Right ventricle myocardium superior (tissue), 1 donor: ENCODE results near the gene CDK6. TPM values are rescaled to one million over a fixed set of nuclear protein-coding genes. Genes with fewer than 3 reads are reported as not detected.
A peak's percentile ranks its signal among the peaks of the same experiment; 100 is the strongest.

Source experiments
- ATAC-seq: fragments of 200-7000 bp; cut with Tn5 transposase; one replicate; pipeline ENCODE4 v1.9.1; 2020; ENCODE audit warnings: mild to moderate bottlenecking; ENCODE audit not compliant: poor library complexity
- DNase-seq: peaks from one replicate; pipeline ENCODE4 v3.0.0-alpha.2; 2020
- intact Hi-C: fragments of 100-400 bp; cut with DNase I; formaldehyde crosslinking; loops from one replicate; pipeline ENCODE4 v1.11.2; 2022
- total RNA-seq: library from RNA; stranded (reverse); fragmentation: NEBNext Ultra II Directional; extraction: Animal tissue kit (Norgen Biotek cat#: 25700); gene quantifications from one replicate; pipeline ENCODE4 v1.2.1, GENCODE V29; 2021
- donor health status: DM: no; HTN: yes; CAD: no; lungs with severe emphysema.

CDK6 gene
- total RNA-seq, 1 donor from 2014 or later = 22.3 TPM

DNA sequence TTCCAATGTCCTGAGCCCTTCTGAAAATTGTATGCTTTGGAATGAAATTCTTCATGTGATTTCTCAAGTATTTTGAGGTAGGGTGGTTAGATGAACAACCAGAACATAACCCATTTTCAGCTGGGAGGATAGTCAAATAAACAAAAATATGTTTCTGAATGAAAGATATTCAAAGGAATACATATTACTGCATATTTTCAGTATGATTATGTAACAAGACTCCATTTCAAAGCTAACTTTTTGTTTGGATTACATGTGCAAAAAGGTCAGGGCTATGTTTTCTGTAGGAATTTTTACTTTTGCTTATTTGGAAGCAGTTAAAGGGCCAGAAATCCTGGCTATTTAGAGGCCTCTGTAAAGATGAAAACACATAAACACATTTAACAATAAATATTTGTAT is 27.7 kb downstream of the CDK6 start:
- DNase-seq (no peak), ATAC-seq (no peak)
- intact Hi-C loops = no loop called here

- intact Hi-C loops = no loop called here
- DNase-seq = no peak
- ATAC-seq = no peak
These were observed 28.4 kb downstream of the CDK6 start for GRCh38 chr7:92808006-92808405.

- intact Hi-C loops = no loop called here
- DNase-seq = no peak
- ATAC-seq = no peak
These were observed 29.9 kb downstream of the CDK6 start for GRCh38 chr7:92806496-92806895.

GRCh38 chr7:92802406-92802805 is 34.0 kb downstream of the CDK6 start:
- ATAC-seq = no peak
- intact Hi-C loops = no loop called here
- no peak for DNase-seq

DNA sequence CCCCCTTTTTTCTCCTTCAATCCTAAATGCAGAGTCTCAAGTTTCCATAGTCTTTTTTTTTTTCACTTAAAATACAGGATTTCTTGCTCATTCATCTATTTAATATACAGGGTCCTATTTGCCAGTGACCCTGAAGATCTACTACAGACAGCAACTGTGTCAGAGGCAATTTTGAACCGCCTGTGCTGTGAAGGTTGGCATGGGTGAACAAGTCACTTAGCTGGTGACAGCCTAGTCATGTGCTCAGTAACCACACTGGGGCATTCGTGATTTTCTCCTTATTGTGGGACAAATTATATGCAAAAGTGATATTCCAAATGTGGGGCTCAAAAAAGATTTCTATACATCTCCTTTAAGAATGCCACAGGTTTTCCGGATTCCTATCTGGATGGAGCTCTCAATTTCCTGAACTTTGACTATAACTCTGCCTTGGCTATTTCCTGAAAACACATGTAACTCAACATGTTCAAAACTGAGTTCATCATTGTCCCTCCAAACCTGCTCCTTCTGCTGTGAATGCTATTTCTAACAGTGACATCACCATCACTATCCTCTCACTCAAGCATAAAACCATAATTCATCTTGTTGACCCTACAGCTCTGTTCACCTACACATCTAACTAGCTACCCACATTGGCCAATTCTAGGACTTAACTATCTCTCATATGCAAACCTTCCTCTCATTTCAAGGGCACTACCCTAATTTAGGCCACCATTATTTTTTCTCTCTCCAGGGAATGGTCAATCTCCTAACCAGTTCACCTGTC is 36.7 kb downstream of the CDK6 start:
- no peak for ATAC-seq
- intact Hi-C loops = no loop called here
- DNase-seq = no peak

GRCh38 chr7:92798517-92799249 is 37.7 kb downstream of the CDK6 start:
- intact Hi-C loops = no loop called here
- ATAC-seq (no peak), DNase-seq (no peak)

- ATAC-seq = peak; percentile 92
These were observed 38.7 kb downstream of the CDK6 start for GRCh38 chr7:92797693-92798092.

GRCh38 chr7:92797284-92797683 is 39.1 kb downstream of the CDK6 start:
- intact Hi-C loops = no loop called here
- ATAC-seq = peak; percentile 74
- DNase-seq = peak; percentile 48

More at GRCh38 chr7:92797693-92798092, 38.7 kb downstream of the CDK6 start:
- DNase-seq = no peak
- intact Hi-C loops = no loop called here

GRCh38 chr7:92794831-92795230 is 41.5 kb downstream of the CDK6 start:
- ATAC-seq (no peak), DNase-seq (no peak)
- intact Hi-C loops = no loop called here

GRCh38 chr7:92794391-92794790 is 42.0 kb downstream of the CDK6 start:
- no peak for DNase-seq
- ATAC-seq = no peak
- intact Hi-C loops = no loop called here

- no peak for ATAC-seq
- intact Hi-C loops = no loop called here
- DNase-seq = no peak
These were observed 42.6 kb downstream of the CDK6 start for GRCh38 chr7:92793656-92794205.

DNA sequence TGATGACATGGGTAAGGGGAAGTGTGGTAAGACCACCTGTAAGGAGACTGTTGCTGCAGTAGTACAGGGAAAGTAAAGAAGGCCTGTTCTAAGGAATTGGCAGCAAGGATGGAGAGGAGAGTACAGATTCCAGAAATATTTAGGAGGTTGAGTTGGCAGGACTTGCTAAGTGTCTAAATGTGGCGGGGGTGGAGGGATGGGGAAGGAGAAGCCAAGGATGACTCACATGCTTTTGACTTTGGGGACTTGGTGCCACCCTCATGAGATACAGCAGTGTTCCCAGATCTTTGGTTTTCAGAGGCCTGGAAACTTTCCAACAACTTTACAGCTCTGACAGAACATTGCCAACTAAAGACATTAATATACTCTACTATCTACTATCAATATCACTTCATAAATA is 45.4 kb downstream of the CDK6 start:
- intact Hi-C loops = no loop called here
- DNase-seq = no peak
- peak; percentile 51 for ATAC-seq

GRCh38 chr7:92788559-92789183 is 47.7 kb downstream of the CDK6 start:
- DNase-seq (no peak), ATAC-seq (no peak)
- intact Hi-C loops = loop anchor here (10.0 kb wide), 1 partner anchor 94 kb away; no protein-coding TSS in a partner anchor

DNA sequence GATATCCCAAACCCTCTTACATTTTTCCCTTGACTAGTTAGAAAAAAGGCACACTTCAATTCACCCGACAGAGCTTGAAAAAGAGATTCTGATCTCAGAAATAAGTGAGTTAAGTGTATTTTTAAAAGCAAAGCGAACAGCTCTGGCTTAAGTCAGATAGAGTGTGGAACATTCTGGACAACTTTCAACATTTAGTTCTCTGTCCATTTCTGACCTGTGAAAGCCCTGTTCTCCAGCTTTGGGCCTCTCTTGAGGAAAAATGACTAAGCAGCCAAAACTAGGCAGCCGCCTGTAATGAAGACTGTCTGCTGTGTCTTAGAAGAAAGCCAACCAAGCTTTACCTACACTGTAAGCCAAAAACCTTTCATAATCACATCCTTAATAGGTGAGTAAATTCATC is 50.5 kb downstream of the CDK6 start:
- intact Hi-C loops = loop anchor here (10.0 kb wide), 1 partner anchor 91 kb away; no protein-coding TSS in a partner anchor
- ATAC-seq = peak; percentile 58

GRCh38 chr7:92784935-92785334 is 51.4 kb downstream of the CDK6 start:
- intact Hi-C loops = loop anchor here (10.0 kb wide), 1 partner anchor 90 kb away; no protein-coding TSS in a partner anchor
- ATAC-seq = no peak
- DNase-seq = no peak

More for the DNA sequence above, 50.5 kb downstream of the CDK6 start:
- DNase-seq = no peak

DNA sequence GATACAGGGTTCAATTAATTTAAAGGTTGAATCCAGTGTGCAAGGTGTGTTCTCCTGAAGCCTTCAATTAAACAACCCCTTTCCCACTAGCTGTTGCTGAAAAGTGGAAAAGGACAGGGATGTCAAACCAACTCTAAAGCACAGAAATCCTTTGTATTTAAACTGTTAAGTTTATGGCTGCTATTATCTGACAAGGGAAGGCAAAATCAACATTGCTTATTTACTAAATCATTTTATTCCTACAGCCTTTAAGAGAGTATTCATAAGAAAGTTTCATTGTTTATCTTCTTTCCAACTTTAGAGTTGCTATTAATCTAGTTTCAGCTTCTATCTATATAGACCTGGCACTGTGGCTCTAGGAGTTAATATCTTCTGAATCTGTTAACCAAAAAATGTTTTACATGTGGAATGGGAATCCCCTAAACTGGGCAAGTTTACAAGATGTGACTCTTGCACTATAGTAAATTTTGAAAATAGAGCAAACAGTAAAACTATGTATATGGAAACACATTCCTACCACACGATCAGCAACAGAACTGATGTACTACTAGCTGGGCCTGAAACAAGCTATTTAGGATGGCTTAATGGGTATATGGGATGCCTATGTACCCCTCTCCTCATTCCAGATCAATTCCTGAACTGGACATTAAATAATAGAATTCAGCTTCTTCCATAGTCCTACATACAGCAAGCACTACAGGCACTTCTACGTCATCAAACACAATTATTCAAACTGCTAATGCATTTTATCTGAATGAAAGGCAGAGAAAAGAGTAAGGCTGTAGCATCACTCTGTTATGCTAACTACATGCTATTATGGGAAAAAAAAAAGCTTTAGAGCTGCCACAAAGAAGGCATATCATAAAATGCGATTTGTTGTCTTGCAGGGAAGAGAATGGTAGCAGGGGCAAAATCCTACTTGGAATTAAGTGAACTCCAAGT is 52.8 kb downstream of the CDK6 start:
- intact Hi-C loops = loop anchor here (10.0 kb wide), 1 partner anchor 89 kb away; no protein-coding TSS in a partner anchor

GRCh38 chr7:92782855-92783254 is 53.5 kb downstream of the CDK6 start:
- ATAC-seq = peak; percentile 12
- intact Hi-C loops = loop anchor here (10.0 kb wide), 1 partner anchor 88 kb away; no protein-coding TSS in a partner anchor
- no peak for DNase-seq

More for the DNA sequence above, 52.8 kb downstream of the CDK6 start:
- ATAC-seq (no peak), DNase-seq (no peak)

- DNase-seq (no peak), ATAC-seq (no peak)
- intact Hi-C loops = loop anchor here (10.0 kb wide), 1 partner anchor 87 kb away; no protein-coding TSS in a partner anchor
These were observed 54.1 kb downstream of the CDK6 start for GRCh38 chr7:92782236-92782635.
